ENCODE data around the gene EPB41L4A. TPM values are rescaled to one million over a fixed set of nuclear protein-coding genes. Genes with fewer than 3 reads are reported as not detected.
A peak's percentile ranks its signal among the peaks of the same experiment; 100 is the strongest.
"Not testable (repeated sequence)": the region's sequence is repeated elsewhere in the genome, so short reads cannot be mapped to it uniquely, and the experiment has no call there.

Gene EPB41L4A
- 27.6 and 28.6 TPM in 2 replicates for total RNA-seq (2022)
- percentile 86 among the genes with signal in this experiment for Bru-seq, nascent RNA
- percentile 67 among the genes with signal in this experiment for BruChase-seq, experiment 1, labeled RNA remaining after a 6-hour chase
- BruChase-seq, experiment 2, labeled RNA remaining after a 2-hour chase: percentile 75 among the genes with signal in this experiment
- long read RNA-seq, full-length matches to known transcripts: 4 of 29 reads
- long read RNA-seq, partial matches to known transcripts: 6 of 29 reads
- long read RNA-seq, other reads (novel, unspliced or antisense): 19 of 29 reads

GRCh38 chr5:112419164-112419985 is at the start of gene EPB41L4A:
TSS of gene EPB41L4A (minus strand) at chr5:112419277. CDS start at chr5:112419039, 238 bp downstream.
- intact Hi-C loops (cut with micrococcal nuclease; ENCODE audit: unreplicated experiment): loop anchor here (5.0 kb wide), 2 partner anchors 82 to 192 kb away; no protein-coding TSS in a partner anchor
- no peaks in the 10 kb centered on the region for H3K27me3 Mint-ChIP-seq (ENCODE audit: unreplicated experiment)
- TF ChIP-seq CTCF (IDR thresholded peaks at IDR 0.05; ENCODE audit: unreplicated experiment): no peak
- BruUV-seq (replicated peaks): no TSS peak
- peak within 1 kb of the TSS; percentile 53 for H3K27ac Mint-ChIP-seq (ENCODE audit: unreplicated experiment)
- CTCF ChIA-PET: interaction anchor here (0.6 to 2.9 kb wide), 18 partner anchors 21 to 895 kb away, joined by 3 to 24 read pairs (median 8); no protein-coding TSS in a partner anchor
- H3K9me3 Mint-ChIP-seq (ENCODE audit: low read depth, unreplicated experiment): no peaks in the 10 kb centered on the region
- H3K4me1 Mint-ChIP-seq (ENCODE audit: low read depth, unreplicated experiment): peaks cover 2% of the 10 kb centered on the region
- peak; percentile 79 for DNase-seq
- peak within 1 kb of the TSS; percentile 93 for H3K4me3 Mint-ChIP-seq (ENCODE audit: low read depth, unreplicated experiment)
- H3K36me3 Mint-ChIP-seq (ENCODE audit: insufficient read depth, unreplicated experiment): peaks cover 38% of the 10 kb centered on the region

GRCh38 chr5:112467485-112467884 is 48.4 kb upstream of the EPB41L4A start:
- H3K27me3 Mint-ChIP-seq (ENCODE audit: unreplicated experiment): peaks cover 22% of the 10 kb centered on the region
- H3K27ac Mint-ChIP-seq (ENCODE audit: unreplicated experiment): no peak overlapping the region
- H3K4me3 Mint-ChIP-seq (ENCODE audit: low read depth, unreplicated experiment): no peak overlapping the region
- no peak for TF ChIP-seq CTCF (IDR thresholded peaks at IDR 0.05; ENCODE audit: unreplicated experiment)
- BruUV-seq (replicated peaks): no TSS peak
- no peaks in the 10 kb centered on the region for H3K36me3 Mint-ChIP-seq (ENCODE audit: insufficient read depth, unreplicated experiment)
- peaks cover 5% of the 10 kb centered on the region for H3K9me3 Mint-ChIP-seq (ENCODE audit: low read depth, unreplicated experiment)
- CTCF ChIA-PET: interaction anchor here (0.7 to 1.5 kb wide), 2 partner anchors 25 to 560 kb away, joined by 3 to 5 read pairs; no protein-coding TSS in a partner anchor
- H3K4me1 Mint-ChIP-seq (ENCODE audit: low read depth, unreplicated experiment): no peaks in the 10 kb centered on the region
- DNase-seq: no peak
- intact Hi-C loops (cut with micrococcal nuclease; ENCODE audit: unreplicated experiment): no loop called here

- H3K9me3 Mint-ChIP-seq (ENCODE audit: low read depth, unreplicated experiment); H3K27ac Mint-ChIP-seq (ENCODE audit: unreplicated experiment); H3K4me3 Mint-ChIP-seq (ENCODE audit: low read depth, unreplicated experiment); intact Hi-C loops (cut with micrococcal nuclease; ENCODE audit: unreplicated experiment); BruUV-seq (replicated peaks); CTCF ChIA-PET; H3K4me1 Mint-ChIP-seq (ENCODE audit: low read depth, unreplicated experiment); H3K36me3 Mint-ChIP-seq (ENCODE audit: insufficient read depth, unreplicated experiment); DNase-seq: not testable (repeated sequence)
- peaks cover 22% of the 10 kb centered on the region for H3K27me3 Mint-ChIP-seq (ENCODE audit: unreplicated experiment)
Measured at GRCh38 chr5:112466261-112466660, 47.2 kb upstream of the EPB41L4A start.

- H3K9me3 Mint-ChIP-seq (ENCODE audit: low read depth, unreplicated experiment); H3K4me1 Mint-ChIP-seq (ENCODE audit: low read depth, unreplicated experiment); intact Hi-C loops (cut with micrococcal nuclease; ENCODE audit: unreplicated experiment); BruUV-seq (replicated peaks); H3K36me3 Mint-ChIP-seq (ENCODE audit: insufficient read depth, unreplicated experiment); DNase-seq; H3K27ac Mint-ChIP-seq (ENCODE audit: unreplicated experiment); H3K4me3 Mint-ChIP-seq (ENCODE audit: low read depth, unreplicated experiment); CTCF ChIA-PET: not testable (repeated sequence)
- peaks cover 27% of the 10 kb centered on the region for H3K27me3 Mint-ChIP-seq (ENCODE audit: unreplicated experiment)
Measured at GRCh38 chr5:112447187-112447760, 28.2 kb upstream of the EPB41L4A start.

GRCh38 chr5:112445626-112446350 is 26.7 kb upstream of the EPB41L4A start:
- Mint-ChIP-seq H3K27me3 (ENCODE audit: unreplicated experiment) (peaks cover 24% of the 10 kb centered on the region), H3K9me3 (ENCODE audit: low read depth, unreplicated experiment) (no peaks in the 10 kb centered on the region), H3K27ac (ENCODE audit: unreplicated experiment) (no peak overlapping the region), H3K4me3 (ENCODE audit: low read depth, unreplicated experiment) (no peak overlapping the region), H3K36me3 (ENCODE audit: insufficient read depth, unreplicated experiment) (no peaks in the 10 kb centered on the region), H3K4me1 (ENCODE audit: low read depth, unreplicated experiment) (no peaks in the 10 kb centered on the region)
- CTCF ChIA-PET: no interaction called here
- BruUV-seq (replicated peaks): no TSS peak
- no peak for TF ChIP-seq CTCF (IDR thresholded peaks at IDR 0.05; ENCODE audit: unreplicated experiment)
- intact Hi-C loops (cut with micrococcal nuclease; ENCODE audit: unreplicated experiment): no loop called here
- no peak for DNase-seq

GRCh38 chr5:112443932-112444331 is 24.9 kb upstream of the EPB41L4A start:
- BruUV-seq (replicated peaks); intact Hi-C loops (cut with micrococcal nuclease; ENCODE audit: unreplicated experiment); H3K9me3 Mint-ChIP-seq (ENCODE audit: low read depth, unreplicated experiment); H3K27ac Mint-ChIP-seq (ENCODE audit: unreplicated experiment); DNase-seq; CTCF ChIA-PET; H3K36me3 Mint-ChIP-seq (ENCODE audit: insufficient read depth, unreplicated experiment); H3K4me3 Mint-ChIP-seq (ENCODE audit: low read depth, unreplicated experiment): not testable (repeated sequence)
- Mint-ChIP-seq H3K27me3 (ENCODE audit: unreplicated experiment) (peaks cover 19% of the 10 kb centered on the region), H3K4me1 (ENCODE audit: low read depth, unreplicated experiment) (peaks cover 11% of the 10 kb centered on the region)
